Fibroblast of villous mesenchyme (primary cell): Measurements from ENCODE around the gene TIMM17A. TPM values are rescaled to one million over a fixed set of nuclear protein-coding genes. Genes with fewer than 3 reads are reported as not detected.

Experiments
- DNase-seq: peaks from one replicate; pipeline ENCODE4 v3.0.0-alpha.2; 2010; ENCODE audit warnings: low read depth
- H3K4me3 ChIP-seq: 2 replicates; pipeline ENCODE4 v1.5.1; 2011; ENCODE audit warnings: low read depth, mild to moderate bottlenecking, low read length
- total RNA-seq: library from RNA; depleted of rRNA; stranded (reverse); fragments of >200 nt; gene quantifications from 2 replicates; pipeline ENCODE4 v1.2.3, GENCODE V29; 2012
- TF ChIP-seq, protein P1 (sequence below): IDR thresholded peaks from 2 replicates; pipeline ENCODE4 v1.5.1; 2012; ENCODE audit warnings: low read depth, mild to moderate bottlenecking, low read length; ENCODE audit not compliant: insufficient read depth

TIMM17A gene
- total RNA-seq, 1 donor = 94.1 TPM

DNA sequence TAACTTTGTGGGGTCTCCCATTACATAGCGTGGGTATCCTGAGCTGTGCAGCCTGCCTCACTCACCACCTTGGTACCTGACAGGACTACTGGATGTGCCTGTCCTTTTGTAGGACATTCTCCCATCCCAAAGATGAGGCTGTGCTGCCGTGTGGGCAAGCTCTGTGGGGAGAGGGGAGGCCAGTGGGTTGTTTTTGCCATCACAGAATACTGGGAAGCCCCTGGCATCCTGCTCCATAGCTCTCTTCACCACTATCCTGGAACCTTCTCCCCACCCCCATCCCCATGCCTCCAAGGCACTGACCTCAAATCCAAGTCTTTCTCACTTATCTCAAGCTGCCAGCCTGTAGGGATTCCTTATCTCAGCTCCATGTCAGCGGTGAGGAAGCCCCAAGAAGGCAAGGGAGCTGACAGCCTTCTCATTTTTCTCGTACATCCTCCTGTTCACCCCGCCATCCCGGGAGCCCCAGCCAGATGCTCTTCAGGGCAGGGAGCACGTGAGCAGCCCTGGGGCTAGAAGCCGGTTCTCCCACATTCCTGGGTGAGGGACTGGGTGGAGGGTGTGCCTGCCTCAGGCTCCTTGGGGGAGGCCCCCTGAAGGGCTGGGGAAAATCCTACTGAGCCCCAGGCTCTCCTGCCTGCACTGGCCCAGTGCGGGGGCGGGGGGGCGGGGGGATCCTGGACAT, 52.6 kb downstream of the TIMM17A start:
- H3K4me3 ChIP-seq = no peak overlapping the region
- DNase-seq = peak; percentile 72
- TF ChIP-seq, protein P1, sequence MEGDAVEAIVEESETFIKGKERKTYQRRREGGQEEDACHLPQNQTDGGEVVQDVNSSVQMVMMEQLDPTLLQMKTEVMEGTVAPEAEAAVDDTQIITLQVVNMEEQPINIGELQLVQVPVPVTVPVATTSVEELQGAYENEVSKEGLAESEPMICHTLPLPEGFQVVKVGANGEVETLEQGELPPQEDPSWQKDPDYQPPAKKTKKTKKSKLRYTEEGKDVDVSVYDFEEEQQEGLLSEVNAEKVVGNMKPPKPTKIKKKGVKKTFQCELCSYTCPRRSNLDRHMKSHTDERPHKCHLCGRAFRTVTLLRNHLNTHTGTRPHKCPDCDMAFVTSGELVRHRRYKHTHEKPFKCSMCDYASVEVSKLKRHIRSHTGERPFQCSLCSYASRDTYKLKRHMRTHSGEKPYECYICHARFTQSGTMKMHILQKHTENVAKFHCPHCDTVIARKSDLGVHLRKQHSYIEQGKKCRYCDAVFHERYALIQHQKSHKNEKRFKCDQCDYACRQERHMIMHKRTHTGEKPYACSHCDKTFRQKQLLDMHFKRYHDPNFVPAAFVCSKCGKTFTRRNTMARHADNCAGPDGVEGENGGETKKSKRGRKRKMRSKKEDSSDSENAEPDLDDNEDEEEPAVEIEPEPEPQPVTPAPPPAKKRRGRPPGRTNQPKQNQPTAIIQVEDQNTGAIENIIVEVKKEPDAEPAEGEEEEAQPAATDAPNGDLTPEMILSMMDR = no peak

DNA sequence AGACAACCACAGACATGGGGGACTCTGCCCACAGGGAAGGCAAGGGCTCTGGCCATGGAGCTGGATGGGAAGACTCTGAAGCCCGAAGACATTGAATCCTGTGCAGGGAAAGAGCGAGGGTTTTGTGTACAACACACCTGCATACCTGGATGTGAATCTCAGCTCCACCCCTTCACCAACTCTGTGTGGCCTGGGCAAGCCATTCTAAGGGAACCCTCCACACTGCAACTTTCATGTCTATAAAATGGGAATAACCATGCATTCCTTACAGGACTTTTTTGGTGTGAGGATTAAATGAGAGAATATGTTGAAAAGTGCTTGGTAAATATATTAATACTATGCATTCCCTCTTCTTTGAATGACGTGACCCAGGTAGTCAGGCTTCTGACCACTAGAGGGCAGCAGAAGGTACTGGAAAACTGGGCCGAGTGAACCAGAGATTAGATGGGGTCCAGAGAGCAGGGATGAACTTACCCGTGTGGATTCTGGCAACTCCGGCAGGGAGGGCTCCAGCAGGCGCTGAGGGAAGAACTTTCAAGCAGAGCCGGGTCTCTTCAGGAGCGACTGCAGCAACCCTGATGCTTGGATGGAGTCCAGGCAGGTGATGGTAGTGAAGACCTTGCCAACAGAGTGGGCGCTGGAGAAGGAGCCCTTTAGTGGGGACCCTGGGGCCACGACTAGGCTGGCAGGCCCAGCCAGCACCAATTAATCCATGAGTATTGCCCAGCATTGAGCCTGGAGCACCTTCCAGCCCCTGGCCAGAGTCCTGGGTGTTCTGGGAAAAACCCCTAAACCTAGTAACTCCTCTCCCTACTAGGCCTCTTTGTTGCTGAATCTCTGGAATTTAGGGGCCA, 54.2 kb downstream of the TIMM17A start:
- TF ChIP-seq, protein P1 = peak; percentile 88
- DNase-seq = peak; percentile 82

DNA sequence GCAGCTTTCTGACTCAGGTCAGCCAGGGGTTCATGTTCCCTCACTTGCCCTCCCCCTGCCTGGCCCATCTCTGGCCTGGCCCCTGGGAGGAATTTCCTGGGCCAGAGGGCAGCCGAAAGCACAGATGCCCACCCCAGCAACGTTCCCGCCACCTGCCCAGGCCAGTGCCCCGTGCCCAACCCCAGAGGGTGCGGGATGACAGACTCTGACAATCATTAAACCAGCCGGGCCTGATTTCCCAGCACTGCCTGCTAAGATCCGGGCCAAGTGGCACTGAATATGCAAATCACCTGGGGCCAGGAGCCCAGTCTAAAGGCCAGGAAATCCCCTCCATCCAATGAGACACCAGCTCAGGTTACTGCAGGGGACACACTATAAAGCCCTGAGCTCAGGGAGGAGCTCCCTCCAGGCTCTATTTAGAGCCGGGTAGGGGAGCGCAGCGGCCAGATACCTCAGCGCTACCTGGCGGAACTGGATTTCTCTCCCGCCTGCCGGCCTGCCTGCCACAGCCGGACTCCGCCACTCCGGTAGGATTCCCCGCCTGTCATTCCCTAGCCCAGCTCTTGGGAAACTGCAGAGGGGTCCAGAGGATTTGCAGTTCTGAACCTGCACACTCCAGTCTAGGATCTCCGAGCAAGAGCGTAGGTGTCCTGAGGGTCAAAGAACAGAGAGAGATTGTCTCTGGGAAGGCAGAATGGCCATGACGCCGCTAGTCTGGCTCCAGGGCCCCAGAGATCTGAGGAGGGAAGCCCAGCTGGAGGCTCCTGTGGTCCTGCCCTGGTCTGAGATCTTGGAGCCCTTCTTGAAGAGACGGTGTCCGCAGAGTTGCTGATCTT, 55.1 kb downstream of the TIMM17A start, which contains the start of gene ELF3:
Gene ELF3 (plus strand): TSS at position 408 of the 836 bp plus-strand sequence. CDS start 550 bp downstream, outside the sequence.
- DNase-seq = no peak
- H3K4me3 ChIP-seq = no peak within 1 kb of the TSS
- TF ChIP-seq, protein P1 = no peak

More for the DNA sequence above, 54.2 kb downstream of the TIMM17A start:
- H3K4me3 ChIP-seq = no peak overlapping the region

DNA sequence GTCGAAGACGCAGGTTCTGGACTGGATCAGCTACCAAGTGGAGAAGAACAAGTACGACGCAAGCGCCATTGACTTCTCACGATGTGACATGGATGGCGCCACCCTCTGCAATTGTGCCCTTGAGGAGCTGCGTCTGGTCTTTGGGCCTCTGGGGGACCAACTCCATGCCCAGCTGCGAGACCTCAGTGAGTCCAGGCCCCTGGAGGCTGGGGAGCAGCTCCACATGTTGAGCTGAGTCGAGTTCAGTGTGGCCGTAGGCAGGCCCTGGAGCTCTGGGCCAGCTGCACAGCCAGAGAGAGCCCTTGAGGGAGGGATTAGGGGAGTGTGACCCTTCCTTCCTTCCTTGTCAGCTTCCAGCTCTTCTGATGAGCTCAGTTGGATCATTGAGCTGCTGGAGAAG, 56.7 kb downstream of the TIMM17A start:
- no peak overlapping the region for H3K4me3 ChIP-seq
- DNase-seq = no peak
- TF ChIP-seq, protein P1 = no peak

DNA sequence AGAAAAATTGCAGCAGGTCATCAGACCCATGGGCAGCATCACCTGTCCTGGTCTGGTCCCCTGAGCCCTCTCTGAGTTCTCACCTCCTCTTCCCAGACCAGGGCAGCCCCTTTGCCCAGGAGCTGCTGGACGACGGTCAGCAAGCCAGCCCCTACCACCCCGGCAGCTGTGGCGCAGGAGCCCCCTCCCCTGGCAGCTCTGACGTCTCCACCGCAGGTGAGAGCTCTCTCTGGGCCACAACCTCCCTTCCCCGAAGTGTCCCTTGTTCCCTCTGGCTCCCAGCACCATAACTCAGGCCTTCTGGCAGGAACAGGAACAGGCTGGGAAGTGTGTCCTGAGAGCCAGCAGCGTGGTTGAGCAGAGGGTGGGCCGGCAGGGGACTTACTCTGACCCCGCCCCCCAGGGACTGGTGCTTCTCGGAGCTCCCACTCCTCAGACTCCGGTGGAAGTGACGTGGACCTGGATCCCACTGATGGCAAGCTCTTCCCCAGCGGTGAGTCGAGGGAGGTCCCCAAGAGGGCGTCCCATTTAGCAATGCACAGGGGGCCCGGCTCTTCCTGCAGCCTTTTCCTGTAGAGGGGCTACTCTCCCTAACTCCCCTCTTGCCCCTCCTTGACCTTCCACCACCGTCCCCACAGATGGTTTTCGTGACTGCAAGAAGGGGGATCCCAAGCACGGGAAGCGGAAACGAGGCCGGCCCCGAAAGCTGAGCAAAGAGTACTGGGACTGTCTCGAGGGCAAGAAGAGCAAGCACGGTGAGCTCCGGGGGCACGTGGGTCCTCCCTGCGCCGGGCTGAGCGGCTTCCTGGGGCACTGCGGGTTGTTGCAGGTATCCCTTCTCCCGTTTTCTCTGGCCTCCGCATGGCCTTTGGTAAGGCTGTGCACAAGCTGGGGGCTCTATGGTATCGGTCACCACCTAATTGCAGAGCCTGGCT, 57.5 kb downstream of the TIMM17A start:
- TF ChIP-seq, protein P1 = no peak
- H3K4me3 ChIP-seq = no peak overlapping the region
- no peak for DNase-seq

DNA sequence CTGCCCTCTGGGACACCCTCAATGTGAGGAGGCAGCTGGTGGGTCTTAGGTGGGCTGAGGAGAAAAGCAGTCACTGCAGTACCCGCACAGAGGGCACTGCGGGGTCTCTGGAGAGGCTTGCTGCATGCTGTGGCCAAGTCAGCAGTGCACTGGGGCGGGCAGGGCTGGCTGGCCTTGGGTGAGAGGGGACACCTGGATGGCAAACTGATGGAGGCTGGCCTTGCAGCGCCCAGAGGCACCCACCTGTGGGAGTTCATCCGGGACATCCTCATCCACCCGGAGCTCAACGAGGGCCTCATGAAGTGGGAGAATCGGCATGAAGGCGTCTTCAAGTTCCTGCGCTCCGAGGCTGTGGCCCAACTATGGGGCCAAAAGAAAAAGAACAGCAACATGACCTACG, 58.3 kb downstream of the TIMM17A start:
- H3K4me3 ChIP-seq = no peak overlapping the region
- TF ChIP-seq, protein P1 = no peak
- DNase-seq = no peak
